Activated naive CD8-positive, alpha-beta T cell (primary cell): ENCODE results near the gene ITGBL1.

Experiments used
- H3K27ac Mint-ChIP-seq: one replicate; pipeline ENCODE4 v1.8.0; 2021; ENCODE audit warnings: mixed read lengths
- H3K27me3 Mint-ChIP-seq: one replicate; pipeline ENCODE4 v1.8.0; 2021; ENCODE audit warnings: mixed read lengths
- H3K36me3 Mint-ChIP-seq: one replicate; pipeline ENCODE4 v1.8.0; 2021; ENCODE audit warnings: mixed read lengths
- H3K4me1 Mint-ChIP-seq: one replicate; pipeline ENCODE4 v1.8.0; 2021; ENCODE audit warnings: low read depth, mixed read lengths
- H3K4me3 Mint-ChIP-seq: one replicate; pipeline ENCODE4 v1.8.0; 2021; ENCODE audit warnings: mild to moderate bottlenecking, mixed read lengths
- H3K9me3 Mint-ChIP-seq: one replicate; pipeline ENCODE4 v1.8.0; 2021; ENCODE audit warnings: low read depth, mixed read lengths

Gene ITGBL1

GRCh38 chr13:101594936-101595335 is 142.5 kb downstream of the ITGBL1 start:
- no peak overlapping the region for H3K4me3 Mint-ChIP-seq
- H3K9me3 Mint-ChIP-seq, result peaks cover 7% of the 10 kb centered on the region
- no peaks in the 10 kb centered on the region for H3K4me1 Mint-ChIP-seq
- peaks cover 7% of the 10 kb centered on the region for H3K27me3 Mint-ChIP-seq
- H3K36me3 Mint-ChIP-seq, result peaks cover 2% of the 10 kb centered on the region
- no peak overlapping the region for H3K27ac Mint-ChIP-seq

DNA sequence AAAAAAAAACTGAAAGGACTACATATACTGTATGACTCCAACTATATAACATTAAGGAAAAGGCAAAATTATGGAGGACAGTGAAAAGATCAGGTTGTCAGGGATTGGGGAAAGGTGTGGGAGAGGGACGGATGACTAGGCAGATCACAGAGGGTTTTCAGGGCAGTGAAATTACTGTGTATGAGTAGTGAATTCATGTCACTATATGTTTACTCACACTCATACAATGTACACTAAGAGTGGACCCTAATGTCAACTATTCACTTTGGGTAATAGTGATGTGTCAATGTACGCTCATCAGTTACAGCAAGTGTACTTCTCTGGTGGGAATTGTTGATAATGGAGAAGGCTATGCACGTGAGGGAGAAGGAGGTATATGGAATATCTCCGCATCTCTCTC is 144.3 kb downstream of the ITGBL1 start:
- no peak overlapping the region for H3K4me3 Mint-ChIP-seq
- no peaks in the 10 kb centered on the region for H3K4me1 Mint-ChIP-seq
- H3K27ac Mint-ChIP-seq, result no peak overlapping the region
- H3K9me3 Mint-ChIP-seq, result peaks cover 7% of the 10 kb centered on the region
- peaks cover 2% of the 10 kb centered on the region for H3K36me3 Mint-ChIP-seq
- peaks cover 3% of the 10 kb centered on the region for H3K27me3 Mint-ChIP-seq

- no peaks in the 10 kb centered on the region for H3K9me3 Mint-ChIP-seq
- no peaks in the 10 kb centered on the region for H3K4me1 Mint-ChIP-seq
- no peak overlapping the region for H3K4me3 Mint-ChIP-seq
- H3K27me3 Mint-ChIP-seq, result peaks cover 7% of the 10 kb centered on the region
- H3K36me3 Mint-ChIP-seq, result peaks cover 7% of the 10 kb centered on the region
- H3K27ac Mint-ChIP-seq, result no peak overlapping the region
Observed at GRCh38 chr13:101611491-101612475, 159.3 kb downstream of the ITGBL1 start.

- H3K27ac Mint-ChIP-seq, result no peak overlapping the region
- peaks cover 6% of the 10 kb centered on the region for H3K27me3 Mint-ChIP-seq
- peaks cover 7% of the 10 kb centered on the region for H3K36me3 Mint-ChIP-seq
- H3K4me3 Mint-ChIP-seq, result no peak overlapping the region
- no peaks in the 10 kb centered on the region for H3K4me1 Mint-ChIP-seq
- H3K9me3 Mint-ChIP-seq, result no peaks in the 10 kb centered on the region
Observed at GRCh38 chr13:101612735-101613134, 160.3 kb downstream of the ITGBL1 start.

DNA sequence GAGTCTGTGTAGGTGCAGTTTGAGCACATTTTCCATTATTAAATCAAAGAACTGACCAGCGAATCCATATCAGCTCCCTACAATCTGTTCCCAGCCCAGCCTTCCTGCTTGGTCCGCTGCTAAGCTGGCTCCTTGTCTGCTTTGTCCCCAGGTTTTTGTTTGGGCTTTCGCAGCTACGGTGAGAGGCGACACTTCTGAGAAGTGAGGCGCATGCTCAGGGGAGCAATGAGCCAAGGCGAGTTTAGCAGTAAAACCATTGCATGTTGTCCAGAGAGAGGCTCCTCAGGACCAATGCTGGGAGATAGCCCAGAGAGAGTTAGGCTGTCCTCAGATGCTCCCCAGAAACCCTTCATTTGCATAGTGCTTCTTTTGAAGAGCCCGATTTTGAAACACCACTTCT is 162.0 kb downstream of the ITGBL1 start:
- Mint-ChIP-seq H3K36me3 (peaks cover 7% of the 10 kb centered on the region), H3K4me3 (no peak overlapping the region), H3K4me1 (peaks cover 1% of the 10 kb centered on the region), H3K27ac (no peak overlapping the region), H3K9me3 (no peaks in the 10 kb centered on the region), H3K27me3 (peaks cover 5% of the 10 kb centered on the region)

DNA sequence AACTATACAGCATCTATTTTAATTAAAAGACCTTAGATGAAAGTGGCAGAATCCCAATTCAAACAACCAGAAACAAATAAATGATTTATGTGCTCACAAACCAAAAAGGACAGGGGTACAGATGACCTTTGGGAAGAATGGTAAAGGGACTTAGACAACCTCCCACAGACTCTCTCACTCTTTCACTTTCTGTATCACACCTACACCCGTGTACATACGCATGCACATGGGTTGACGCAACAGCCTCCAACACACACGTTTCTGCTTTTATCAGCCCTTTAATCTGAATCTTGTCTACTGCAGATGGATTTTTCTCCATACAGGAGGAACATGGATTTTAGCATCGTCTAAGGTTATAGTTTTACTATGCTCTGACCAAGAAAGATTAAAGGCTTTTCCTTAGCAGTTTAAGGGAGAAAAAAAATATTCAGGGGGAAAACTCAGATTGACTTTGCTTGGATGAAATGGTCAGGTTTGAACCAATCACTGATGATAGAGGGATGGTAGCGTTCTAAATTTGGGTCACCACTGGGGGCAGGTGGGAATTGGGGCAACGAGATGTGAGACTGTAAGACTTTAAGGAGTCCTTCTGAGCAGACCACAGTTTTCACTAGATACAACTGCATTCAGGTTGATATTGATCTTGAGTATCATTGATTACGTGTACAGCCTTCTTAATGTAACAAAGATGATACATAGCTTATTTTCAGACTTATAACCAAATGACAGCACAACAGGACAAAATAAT is 166.1 kb downstream of the ITGBL1 start:
- H3K27ac Mint-ChIP-seq, result no peak overlapping the region
- peaks cover 7% of the 10 kb centered on the region for H3K4me1 Mint-ChIP-seq
- H3K9me3 Mint-ChIP-seq, result no peaks in the 10 kb centered on the region
- peaks cover 3% of the 10 kb centered on the region for H3K27me3 Mint-ChIP-seq
- no peaks in the 10 kb centered on the region for H3K36me3 Mint-ChIP-seq
- H3K4me3 Mint-ChIP-seq, result no peak overlapping the region

GRCh38 chr13:101621099-101621498 is 168.6 kb downstream of the ITGBL1 start:
- Mint-ChIP-seq H3K27me3 (peaks cover 1% of the 10 kb centered on the region), H3K36me3 (no peaks in the 10 kb centered on the region), H3K9me3 (no peaks in the 10 kb centered on the region), H3K27ac (no peak overlapping the region), H3K4me1 (peaks cover 32% of the 10 kb centered on the region), H3K4me3 (no peak overlapping the region)

DNA sequence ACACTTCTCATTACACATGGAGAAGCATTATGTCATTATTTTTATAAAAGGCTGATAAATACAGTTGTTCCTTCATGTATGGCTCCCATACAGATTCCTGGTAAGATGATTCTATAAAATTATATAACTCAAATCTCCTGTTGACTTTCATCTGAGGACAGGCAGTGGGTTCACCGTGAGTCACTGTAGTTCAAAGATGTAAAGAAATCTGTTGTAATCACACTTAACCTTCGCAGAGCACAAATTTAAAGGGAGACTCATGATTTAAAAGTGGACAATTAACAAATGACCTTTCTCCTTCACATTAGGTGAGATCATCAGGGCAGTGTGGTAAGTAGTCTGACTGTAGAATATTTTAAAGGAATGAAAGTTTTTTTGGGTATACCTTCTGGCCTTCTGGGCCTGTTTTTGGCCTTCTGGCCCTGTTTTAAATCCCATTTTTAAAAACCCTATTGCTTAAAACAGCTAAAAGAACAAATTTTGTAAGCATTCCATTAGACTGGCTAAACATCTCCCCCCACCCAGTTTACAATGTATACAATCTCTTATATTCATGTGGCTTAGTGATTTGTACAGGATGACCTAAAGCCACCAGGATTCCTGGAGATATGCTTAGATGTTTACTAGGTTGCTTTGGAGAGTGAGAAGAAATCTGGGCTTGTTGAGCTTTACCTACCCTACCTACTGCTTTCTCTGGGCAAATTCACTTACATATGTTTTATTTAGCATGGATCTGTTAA is 171.2 kb downstream of the ITGBL1 start:
- Mint-ChIP-seq H3K36me3 (no peaks in the 10 kb centered on the region), H3K4me3 (peak overlapping the region; percentile 62), H3K9me3 (no peaks in the 10 kb centered on the region), H3K27me3 (no peaks in the 10 kb centered on the region), H3K4me1 (peaks cover 49% of the 10 kb centered on the region), H3K27ac (peak overlapping the region; percentile 76)

DNA sequence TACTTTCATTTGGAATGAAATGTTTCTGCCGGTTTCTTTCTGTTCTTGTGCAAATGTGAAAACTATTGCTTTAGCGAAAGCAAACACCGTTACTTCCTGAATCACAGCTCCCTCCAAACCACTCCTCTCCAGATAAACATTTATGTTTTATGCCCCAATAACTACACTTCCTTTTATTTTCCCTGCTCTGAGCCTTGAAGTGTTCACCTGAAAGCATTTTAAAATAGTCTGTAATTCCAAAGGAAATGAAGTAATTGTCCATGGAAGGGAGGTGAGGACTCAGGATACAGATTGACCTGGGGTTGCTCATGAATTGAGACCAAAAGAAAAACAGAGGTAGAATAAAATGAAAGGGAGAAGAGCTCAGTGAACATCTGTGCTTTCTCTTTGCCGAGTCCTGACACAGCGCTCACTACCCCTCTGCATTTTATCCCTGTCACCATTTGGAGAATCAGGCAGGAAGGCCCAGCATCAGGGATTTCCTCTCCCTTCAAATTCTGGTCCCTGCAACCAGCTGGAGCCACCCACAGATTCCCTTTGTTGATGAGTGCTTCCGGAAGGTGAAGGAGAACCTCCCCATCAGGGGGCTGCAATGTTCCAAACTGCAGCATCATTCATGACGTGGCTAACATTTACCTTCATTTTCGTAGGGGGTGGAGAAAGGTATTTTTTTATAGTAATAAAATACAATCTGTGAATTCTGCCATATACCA is 171.9 kb downstream of the ITGBL1 start:
- H3K4me1 Mint-ChIP-seq, result peaks cover 49% of the 10 kb centered on the region
- peak overlapping the region; percentile 62 for H3K4me3 Mint-ChIP-seq
- H3K36me3 Mint-ChIP-seq, result no peaks in the 10 kb centered on the region
- H3K9me3 Mint-ChIP-seq, result no peaks in the 10 kb centered on the region
- no peaks in the 10 kb centered on the region for H3K27me3 Mint-ChIP-seq
- H3K27ac Mint-ChIP-seq, result peak overlapping the region; percentile 76

GRCh38 chr13:101624981-101625380 is 172.5 kb downstream of the ITGBL1 start:
- no peaks in the 10 kb centered on the region for H3K36me3 Mint-ChIP-seq
- H3K27me3 Mint-ChIP-seq, result no peaks in the 10 kb centered on the region
- peaks cover 49% of the 10 kb centered on the region for H3K4me1 Mint-ChIP-seq
- peak overlapping the region; percentile 76 for H3K27ac Mint-ChIP-seq
- peak overlapping the region; percentile 62 for H3K4me3 Mint-ChIP-seq
- H3K9me3 Mint-ChIP-seq, result no peaks in the 10 kb centered on the region

- Mint-ChIP-seq H3K36me3 (no peaks in the 10 kb centered on the region), H3K4me3 (peak overlapping the region; percentile 70), H3K4me1 (peaks cover 49% of the 10 kb centered on the region), H3K27ac (peak overlapping the region; percentile 90), H3K9me3 (no peaks in the 10 kb centered on the region), H3K27me3 (no peaks in the 10 kb centered on the region)
Observed at GRCh38 chr13:101626925-101627555, 174.6 kb downstream of the ITGBL1 start.

DNA sequence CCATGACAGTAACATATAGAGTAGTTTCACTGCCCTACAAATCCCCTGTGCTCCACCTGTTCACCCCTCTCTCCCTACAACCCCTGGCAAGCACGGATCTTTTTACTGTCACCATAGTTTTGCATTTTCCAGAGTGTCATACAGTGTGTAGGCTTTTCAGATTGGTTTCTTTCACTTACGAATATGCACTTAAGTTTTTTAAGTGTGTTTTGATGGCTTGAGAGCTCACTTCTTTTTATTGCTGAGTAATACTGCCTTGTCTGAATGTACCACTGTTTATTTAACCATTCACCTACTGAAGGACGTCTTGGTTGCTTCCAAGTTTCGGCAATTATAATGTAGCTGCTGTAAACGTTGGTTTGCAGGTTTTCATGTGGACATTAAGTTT is 175.1 kb downstream of the ITGBL1 start:
- H3K4me3 Mint-ChIP-seq, result peak overlapping the region; percentile 70
- H3K27ac Mint-ChIP-seq, result peak overlapping the region; percentile 90
- H3K27me3 Mint-ChIP-seq, result no peaks in the 10 kb centered on the region
- peaks cover 49% of the 10 kb centered on the region for H3K4me1 Mint-ChIP-seq
- no peaks in the 10 kb centered on the region for H3K36me3 Mint-ChIP-seq
- H3K9me3 Mint-ChIP-seq, result no peaks in the 10 kb centered on the region

DNA sequence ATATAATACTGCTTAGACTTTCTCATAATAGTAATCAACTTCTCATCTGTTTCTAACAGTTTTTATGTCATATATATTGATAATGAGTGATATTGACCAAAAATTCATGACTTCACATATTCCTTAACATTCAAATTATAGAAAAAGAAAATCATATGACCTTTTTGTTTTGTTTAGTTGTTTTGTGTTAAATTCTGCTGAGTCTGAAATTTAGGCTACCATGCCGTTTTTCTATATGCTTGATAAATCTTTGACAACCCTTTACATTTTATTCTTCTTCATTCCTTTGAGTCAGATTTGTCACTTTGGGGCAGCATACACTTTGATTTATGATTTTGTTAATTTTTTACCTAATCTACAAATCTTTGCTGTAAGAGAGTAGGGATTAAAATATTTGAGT is 176.4 kb downstream of the ITGBL1 start:
- H3K27ac Mint-ChIP-seq, result no peak overlapping the region
- H3K4me1 Mint-ChIP-seq, result peaks cover 40% of the 10 kb centered on the region

GRCh38 chr13:101631395-101631794 is 178.9 kb downstream of the ITGBL1 start:
- H3K9me3 Mint-ChIP-seq, result no peaks in the 10 kb centered on the region
- no peak overlapping the region for H3K4me3 Mint-ChIP-seq
- no peaks in the 10 kb centered on the region for H3K36me3 Mint-ChIP-seq
- H3K27me3 Mint-ChIP-seq, result no peaks in the 10 kb centered on the region
- peaks cover 15% of the 10 kb centered on the region for H3K4me1 Mint-ChIP-seq
- no peak overlapping the region for H3K27ac Mint-ChIP-seq

More for the DNA sequence above, 176.4 kb downstream of the ITGBL1 start:
- Mint-ChIP-seq H3K27me3 (no peaks in the 10 kb centered on the region), H3K9me3 (no peaks in the 10 kb centered on the region), H3K36me3 (no peaks in the 10 kb centered on the region), H3K4me3 (no peak overlapping the region)
